Adrenal gland (tissue), 12 donors: ENCODE results near the gene FHL3. TPM values are rescaled to one million over a fixed set of nuclear protein-coding genes. Genes with fewer than 3 reads are reported as not detected.

ENCODE experiments used
- DNase-seq, 7 donors: peaks; one replicate each; pipeline ENCODE4 v3.0.0-alpha.2; 2019 to 2020
- H3K27ac ChIP-seq, 5 donors: fragments of 200-600 bp; sonication (generic) in 4 of 5; 1 replicate in 3 of 5; 2 replicates in 2 of 5; pipeline versions ENCODE4 v1.5.1 to v1.8.0; 2016 to 2020; ENCODE audit warnings: mild to moderate bottlenecking in 1 of 5
- H3K27me3 ChIP-seq: fragments of 200-600 bp; 2 replicates; pipeline ENCODE4 v1.8.0; 2021
- H3K36me3 ChIP-seq, 2 donors: fragments of 200-600 bp; replicated peaks in 1 of 2; 1 replicate in 1 of 2; 2 replicates in 1 of 2; pipeline versions ENCODE4 v1.5.1 to v1.8.0; 2018 to 2022
- H3K4me1 ChIP-seq, 2 donors: fragments of 200-600 bp; replicated peaks in 1 of 2; 1 replicate in 1 of 2; 2 replicates in 1 of 2; pipeline versions ENCODE4 v1.5.1 to v1.8.0; 2018 to 2021
- H3K4me3 ChIP-seq, 4 donors: fragments of 200-600 bp; sonication (generic) in 3 of 4; one replicate each; pipeline ENCODE4 v1.5.1; 2016 to 2018
- H3K9me3 ChIP-seq, 3 donors: fragments of 200-600 bp; sonication (generic) in 1 of 3; replicated peaks in 1 of 3; 1 replicate in 2 of 3; 2 replicates in 1 of 3; pipeline versions ENCODE4 v1.5.1 to v1.8.0; 2016 to 2021
- POLR2A ChIP-seq, 2 donors: fragments of 450-650 bp; IDR thresholded peaks; one replicate each; pipeline ENCODE4 v1.6.1; 2017; ENCODE audit warnings: antibody characterized with exemption in 2 of 2, mild to moderate bottlenecking in 2 of 2, moderate library complexity in 1 of 2
- WGBS, 4 donors: extraction: QIAGEN DNeasy Blood & Tissue Kit in 2 of 4; methylation state at CpG; one replicate each; pipeline versions ENCODE4 v1.1.5 to v1.1.7; 2013 to 2017; 5-methylcytosine and 5-hydroxymethylcytosine counted together
- intact Hi-C, 2 donors: fragments of 100-400 bp; cut with DNase I; formaldehyde crosslinking; loops; one replicate each; pipeline versions ENCODE4 v1.14.1 to v1.15.0; 2022 to 2023
- polyA plus RNA-seq, 3 donors: library from polyadenylated mRNA; stranded (reverse); fragments of 200-250 nt in 2 of 3; fragments of 350-450 nt in 1 of 3; fragmentation: Illumina TruSeq in 1 of 3; extraction: RNeasy Lipid Tissue Mini Kit (QIAGEN cat#74804) in 1 of 3; gene quantifications; one replicate each; pipeline ENCODE4 v1.2.3, GENCODE V29; 2013 to 2014
- total RNA-seq, 9 donors: library from RNA; depleted of rRNA in 4 of 9; stranded (reverse); fragments of >200 nt in 4 of 9; fragments of 120-200 nt in 1 of 9; fragmentation: NEBNext Ultra II Directional in 1 of 9; extraction: Animal tissue kit (Norgen Biotek cat#: 25700) in 1 of 9; gene quantifications; one replicate each; pipeline versions ENCODE4 v1.1.0 to v1.2.4, GENCODE V29; 2013 to 2023
- TF ChIP-seq, protein P1 (sequence below), 6 experiments: fragments of 450-650 bp in 4 of 6; fragments of 200-600 bp in 2 of 6; sonication (generic) in 1 of 6; IDR thresholded peaks; 1 replicate in 5 of 6; 2 replicates in 1 of 6; pipeline versions ENCODE4 v1.5.1 to v1.8.0; 2016 to 2021; ENCODE audit warnings: antibody characterized with exemption in 6 of 6, mild to moderate bottlenecking in 2 of 6, moderate library complexity in 1 of 6
- donor health status: healthy with polysubstance abuse.
- donor health status: Bipolar disorder and iron deficiency.
- donor health status: DM: yes; HTN: yes; CAD: no.
- donor health status: DM: no; HTN: no; CAD: no.
- donor health status: DM: no; HTN: no; CAD: no.
- donor health status: DM: yes; HTN: yes; CAD: no.

FHL3 gene
- total and polyA plus RNA-seq, 12 donors = 5.8 to 47.6 (median 23.2) TPM

DNA sequence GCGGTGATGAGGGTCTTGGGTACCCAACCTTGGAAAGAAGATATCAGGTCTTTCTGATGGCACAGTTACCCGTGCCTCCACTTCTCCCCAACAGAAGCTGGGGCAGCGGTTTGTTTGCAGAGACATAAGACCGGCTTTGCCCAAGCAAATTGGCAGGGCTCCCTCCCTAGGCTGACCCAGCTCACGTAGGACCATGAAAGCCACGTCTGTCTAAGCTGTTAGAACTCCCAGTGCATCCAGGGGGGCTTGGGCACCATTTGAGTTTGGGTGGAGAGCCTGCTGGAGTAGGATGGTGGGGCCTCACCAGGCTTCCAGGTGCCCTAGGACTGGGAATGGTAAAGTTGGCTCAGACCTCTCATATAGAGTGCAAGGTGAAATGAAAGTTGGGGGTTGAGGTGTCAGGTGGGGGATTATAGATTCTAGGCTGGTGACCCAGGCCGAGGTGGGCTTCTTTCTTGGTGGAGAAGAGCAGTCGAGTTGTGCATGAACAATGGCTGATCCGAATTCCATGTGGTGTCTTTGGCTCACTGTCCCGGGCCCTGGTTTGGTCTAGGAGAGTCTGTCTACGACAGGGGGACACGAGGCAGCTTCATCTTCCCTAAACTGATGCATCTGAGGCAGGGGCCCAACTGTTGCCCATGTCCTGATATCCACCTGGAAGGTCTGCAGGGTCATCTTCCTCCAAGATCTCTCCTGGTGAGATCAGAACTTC is 37.9 kb upstream of the FHL3 start:
- WGBS, 4 donors = 88 to 92% (median 90%) methylated on average over 9 to 12 of the region's 12 CpGs
- no peaks in the 10 kb centered on the region for H3K9me3 ChIP-seq
- H3K4me1 ChIP-seq = peaks cover 18% of the 10 kb centered on the region in 2 donors
- no peak overlapping the region for H3K27ac ChIP-seq
- peak overlapping the region in 1 of 4 donors; percentile 73 for H3K4me3 ChIP-seq
- no peak for DNase-seq
- H3K36me3 ChIP-seq = no peaks in the 10 kb centered on the region
- TF ChIP-seq POLR2A (IDR thresholded peaks at IDR 0.05) = no peak
- TF ChIP-seq, protein P1, sequence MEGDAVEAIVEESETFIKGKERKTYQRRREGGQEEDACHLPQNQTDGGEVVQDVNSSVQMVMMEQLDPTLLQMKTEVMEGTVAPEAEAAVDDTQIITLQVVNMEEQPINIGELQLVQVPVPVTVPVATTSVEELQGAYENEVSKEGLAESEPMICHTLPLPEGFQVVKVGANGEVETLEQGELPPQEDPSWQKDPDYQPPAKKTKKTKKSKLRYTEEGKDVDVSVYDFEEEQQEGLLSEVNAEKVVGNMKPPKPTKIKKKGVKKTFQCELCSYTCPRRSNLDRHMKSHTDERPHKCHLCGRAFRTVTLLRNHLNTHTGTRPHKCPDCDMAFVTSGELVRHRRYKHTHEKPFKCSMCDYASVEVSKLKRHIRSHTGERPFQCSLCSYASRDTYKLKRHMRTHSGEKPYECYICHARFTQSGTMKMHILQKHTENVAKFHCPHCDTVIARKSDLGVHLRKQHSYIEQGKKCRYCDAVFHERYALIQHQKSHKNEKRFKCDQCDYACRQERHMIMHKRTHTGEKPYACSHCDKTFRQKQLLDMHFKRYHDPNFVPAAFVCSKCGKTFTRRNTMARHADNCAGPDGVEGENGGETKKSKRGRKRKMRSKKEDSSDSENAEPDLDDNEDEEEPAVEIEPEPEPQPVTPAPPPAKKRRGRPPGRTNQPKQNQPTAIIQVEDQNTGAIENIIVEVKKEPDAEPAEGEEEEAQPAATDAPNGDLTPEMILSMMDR (IDR thresholded peaks at IDR 0.05) = no peak
- H3K27me3 ChIP-seq = no peaks in the 10 kb centered on the region
- intact Hi-C loops = no loop called here

DNA sequence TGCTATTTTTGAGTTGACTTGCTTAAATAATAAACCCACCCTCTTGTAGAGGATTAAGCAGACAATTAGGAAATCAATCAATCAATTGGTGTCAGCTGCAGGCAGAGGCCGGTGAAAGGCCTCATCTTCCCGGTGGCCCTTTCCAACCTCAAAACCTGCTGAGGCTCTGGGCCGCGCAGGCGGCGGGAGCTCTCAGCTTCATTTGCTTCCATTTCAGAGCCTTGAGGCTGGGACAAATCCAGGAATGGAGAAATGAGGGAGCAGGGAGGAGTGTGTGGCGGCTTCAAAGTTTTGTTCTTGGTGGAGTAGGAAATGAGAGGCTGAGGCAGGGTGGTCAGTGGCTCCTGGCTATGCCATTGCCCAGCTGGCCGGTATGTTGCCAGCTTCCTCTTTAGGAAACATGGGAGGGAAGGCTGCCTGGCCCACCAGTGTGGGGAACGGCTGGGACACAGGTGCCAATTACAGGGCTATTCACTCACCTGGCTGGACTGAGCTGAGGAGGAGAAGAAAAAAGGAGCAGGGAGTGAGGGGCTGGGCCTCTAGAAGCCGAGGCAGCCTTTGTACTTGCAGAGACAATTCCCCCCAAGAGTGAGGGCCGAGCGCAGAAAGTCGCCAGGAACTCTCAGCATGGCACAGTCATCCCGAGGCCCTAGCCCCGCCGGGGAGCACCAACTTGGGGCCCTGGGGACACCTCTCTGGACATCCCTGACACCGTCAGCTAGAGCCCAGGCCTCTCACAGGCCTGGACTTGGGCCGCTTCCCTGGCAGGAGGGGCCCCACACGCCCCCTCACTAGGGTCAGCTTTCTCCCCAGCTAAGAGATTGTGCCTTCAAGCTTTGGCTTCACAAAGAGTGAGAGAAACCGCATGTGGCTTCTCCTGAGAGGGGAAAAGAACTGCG is 36.9 kb upstream of the FHL3 start:
- intact Hi-C loops = no loop called here
- no peaks in the 10 kb centered on the region for H3K36me3 ChIP-seq
- no peak for DNase-seq
- H3K9me3 ChIP-seq = no peaks in the 10 kb centered on the region
- 89 to 90% (median 89%) methylated on average over 19 to 21 of the region's 21 CpGs for WGBS, 4 donors
- TF ChIP-seq, protein P1 (IDR thresholded peaks at IDR 0.05) = no peak
- TF ChIP-seq POLR2A (IDR thresholded peaks at IDR 0.05) = no peak
- no peak overlapping the region for H3K4me3 ChIP-seq
- peaks cover 13 to 17% of the 10 kb centered on the region in 2 donors for H3K4me1 ChIP-seq
- no peak overlapping the region for H3K27ac ChIP-seq
- no peaks in the 10 kb centered on the region for H3K27me3 ChIP-seq

GRCh38 chr1:38039331-38040088 is 34.2 kb upstream of the FHL3 start:
- peaks cover 2 to 14% of the 10 kb centered on the region in 2 donors for H3K4me1 ChIP-seq
- no peaks in the 10 kb centered on the region for H3K27me3 ChIP-seq
- no peak overlapping the region for H3K4me3 ChIP-seq
- H3K36me3 ChIP-seq = no peaks in the 10 kb centered on the region
- peak overlapping the region in 2 of 5 donors; percentile 47 to 55 for H3K27ac ChIP-seq
- WGBS, 4 donors = 88 to 91% (median 89%) methylated on average over 17 of the region's 17 CpGs
- DNase-seq = no peak
- no peaks in the 10 kb centered on the region for H3K9me3 ChIP-seq
- intact Hi-C loops = no loop called here
- TF ChIP-seq, protein P1 (IDR thresholded peaks at IDR 0.05) = no peak
- TF ChIP-seq POLR2A (IDR thresholded peaks at IDR 0.05) = no peak

DNA sequence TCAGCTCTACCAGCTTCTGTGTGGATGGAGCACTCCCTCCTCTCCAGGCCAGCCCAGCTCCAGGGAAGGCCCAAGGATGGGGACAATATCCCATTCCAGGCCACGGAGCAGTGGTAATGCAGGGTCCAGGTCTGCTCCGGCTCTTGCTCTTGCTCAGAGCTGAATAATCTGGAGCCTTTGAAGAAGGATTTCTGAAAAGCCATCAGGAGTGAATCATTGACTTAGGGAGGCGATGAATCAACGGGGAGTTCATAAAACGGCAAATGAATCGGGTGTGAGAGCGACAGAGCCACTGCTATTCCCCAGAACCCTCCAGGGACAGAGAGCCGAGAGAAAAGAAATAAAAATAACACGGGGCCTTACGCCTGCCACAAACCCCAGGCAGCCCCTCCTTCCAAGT is 33.5 kb upstream of the FHL3 start:
- no peaks in the 10 kb centered on the region for H3K27me3 ChIP-seq

More for the DNA sequence above, 33.5 kb upstream of the FHL3 start:
- intact Hi-C loops = no loop called here
- no peaks in the 10 kb centered on the region for H3K36me3 ChIP-seq
- H3K4me1 ChIP-seq = peaks cover 0 to 7% of the 10 kb centered on the region in 2 donors
- H3K9me3 ChIP-seq = no peaks in the 10 kb centered on the region
- DNase-seq = peak in 1 of 7 donors; percentile 37
- WGBS, 4 donors = 55 to 74% (median 61%) methylated on average over 8 to 10 of the region's 10 CpGs
- no peak overlapping the region for H3K4me3 ChIP-seq
- TF ChIP-seq POLR2A (IDR thresholded peaks at IDR 0.05) = no peak
- TF ChIP-seq, protein P1 (IDR thresholded peaks at IDR 0.05) = no peak
- peak overlapping the region in 2 of 5 donors; percentile 47 to 55 for H3K27ac ChIP-seq
